Measurements from ENCODE around the gene CTDSP2. TPM values are rescaled to one million over a fixed set of nuclear protein-coding genes. Genes with fewer than 3 reads are reported as not detected.

Gene CTDSP2
- total and polyA plus RNA-seq, 2 of the 8 experiments (the other 6 are each of a cell fraction or from before 2014, with no cell fraction given): 71.3 to 91.7 TPM

- no peak for TF ChIP-seq CHD2 (IDR thresholded peaks at IDR 0.05; ENCODE audit: low read length)
- no peak for TF ChIP-seq ATF3 (IDR thresholded peaks at IDR 0.05; ENCODE audit: insufficient read depth, low read depth, low read length)
- TF ChIP-seq ZNF274 (IDR thresholded peaks at IDR 0.05; ENCODE audit: borderline replicate concordance, extremely low read depth, low read length): no peak
- TF ChIP-seq CREB1 (IDR thresholded peaks at IDR 0.05): no peak
- no peak for TF ChIP-seq NRF1 (IDR thresholded peaks at IDR 0.05; ENCODE audit: low read depth, low read length)
- TF ChIP-seq POLR2AphosphoS5 (IDR thresholded peaks at IDR 0.05; ENCODE audit: low read depth, low read length): no peak
- no peak for TF ChIP-seq EP300 (IDR thresholded peaks at IDR 0.05; ENCODE audit: borderline replicate concordance in 1 of 2, low read depth in 2 of 2, low read length in 2 of 2)
Observed at GRCh38 chr12:57806677-57807076, 39.9 kb downstream of the CTDSP2 start (continued).

All from H1 (cell line).